Stimulated activated CD8-positive, alpha-beta memory T cell treated with anti-CD3 and anti-CD28 coated beads, Interleukin-4, amount 100 ng/mL, for 4 hours (primary cell): ENCODE data around the gene NRG2.

Experiments
- DNase-seq, 2 donors: peaks; one replicate each; pipeline ENCODE4 v3.0.0-alpha.2; 2020; ENCODE audit warnings: low read depth in 2 of 2, low spot score in 1 of 2

NRG2 gene

DNA sequence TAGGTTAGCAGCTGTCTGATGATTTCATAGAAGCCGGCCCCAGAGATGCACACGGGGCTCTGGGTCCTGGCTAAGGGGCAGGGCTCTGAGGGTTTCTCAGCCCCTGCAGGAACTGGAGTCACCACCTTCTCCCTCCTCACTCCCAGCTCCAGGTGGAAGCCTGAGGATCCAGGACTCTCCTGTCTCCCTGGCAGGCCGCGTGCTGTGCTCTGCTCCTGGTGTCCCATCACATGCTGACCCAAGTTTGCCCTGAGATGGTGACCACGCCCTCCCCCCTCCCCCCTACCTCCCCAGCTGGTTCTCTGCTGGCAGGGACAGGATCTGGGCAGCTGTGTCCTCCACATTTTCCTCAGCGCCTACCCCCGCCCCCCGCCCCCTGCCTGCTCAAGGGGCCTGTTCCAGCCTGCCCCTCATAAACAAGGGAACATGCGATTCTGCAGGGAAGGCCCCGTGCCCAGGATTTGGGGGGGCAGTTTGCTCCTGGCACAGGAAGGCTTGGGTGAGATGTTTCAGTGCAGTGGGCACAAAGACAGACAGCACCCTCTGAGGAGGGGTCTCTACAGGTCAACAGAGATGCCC, 160.0 kb downstream of the NRG2 start:
- no peak for DNase-seq

GRCh38 chr5:139882316-139882715, 160.8 kb downstream of the NRG2 start:
- DNase-seq = no peak

- no peak for DNase-seq
Observed at GRCh38 chr5:139881143-139881733, 161.9 kb downstream of the NRG2 start.

DNA sequence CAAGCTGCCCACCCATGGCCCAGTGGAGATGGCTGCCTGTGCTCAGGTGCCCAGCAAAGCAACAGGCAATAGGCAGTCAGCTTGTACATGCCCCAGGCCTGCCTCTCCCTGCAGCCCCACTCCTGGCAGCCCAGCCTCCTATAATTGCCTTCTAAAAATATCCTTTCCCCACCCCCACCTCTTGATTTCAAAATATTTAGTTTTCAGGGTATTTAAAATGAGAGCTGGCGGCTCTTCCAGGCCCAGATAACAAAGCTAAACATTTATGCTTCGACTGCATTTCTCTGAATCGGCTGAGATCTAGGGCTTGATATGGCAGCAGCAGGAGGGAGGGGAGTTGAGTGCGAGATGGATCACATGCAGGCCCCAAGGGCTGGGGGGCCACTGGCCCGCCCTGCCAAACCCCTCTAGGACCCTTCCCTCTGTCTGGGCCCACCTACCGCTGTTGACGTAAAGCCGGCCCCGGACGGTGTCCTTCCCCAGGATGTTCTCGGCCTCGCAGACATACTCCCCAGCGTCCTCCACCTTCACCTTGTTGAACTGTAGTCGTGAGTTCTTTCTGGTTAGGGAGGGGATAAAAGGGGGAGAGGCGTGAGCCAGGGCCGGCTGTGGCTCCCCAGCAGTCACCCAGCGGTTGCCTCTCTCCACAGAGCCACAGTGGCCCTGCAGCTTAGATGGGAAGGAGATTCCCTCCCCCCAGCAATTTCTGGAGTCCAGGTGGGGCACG, 162.5 kb downstream of the NRG2 start:
- no peak for DNase-seq

GRCh38 chr5:139878093-139878492, 165.0 kb downstream of the NRG2 start:
- no peak for DNase-seq

GRCh38 chr5:139877129-139877597, 165.9 kb downstream of the NRG2 start:
- DNase-seq = no peak

- DNase-seq = no peak
Observed at GRCh38 chr5:139875957-139876356, 167.1 kb downstream of the NRG2 start.

GRCh38 chr5:139872851-139873794, 170.0 kb downstream of the NRG2 start:
- no peak for DNase-seq

- DNase-seq = no peak
Observed at GRCh38 chr5:139872052-139872766, 170.9 kb downstream of the NRG2 start.

- no peak for DNase-seq
Observed at GRCh38 chr5:139871614-139872013, 171.5 kb downstream of the NRG2 start.

GRCh38 chr5:139870677-139871076, 172.4 kb downstream of the NRG2 start:
- DNase-seq = no peak

GRCh38 chr5:139869042-139869790, 173.9 kb downstream of the NRG2 start:
- no peak for DNase-seq

- DNase-seq = no peak
Observed at GRCh38 chr5:139867581-139867980, 175.5 kb downstream of the NRG2 start.

DNA sequence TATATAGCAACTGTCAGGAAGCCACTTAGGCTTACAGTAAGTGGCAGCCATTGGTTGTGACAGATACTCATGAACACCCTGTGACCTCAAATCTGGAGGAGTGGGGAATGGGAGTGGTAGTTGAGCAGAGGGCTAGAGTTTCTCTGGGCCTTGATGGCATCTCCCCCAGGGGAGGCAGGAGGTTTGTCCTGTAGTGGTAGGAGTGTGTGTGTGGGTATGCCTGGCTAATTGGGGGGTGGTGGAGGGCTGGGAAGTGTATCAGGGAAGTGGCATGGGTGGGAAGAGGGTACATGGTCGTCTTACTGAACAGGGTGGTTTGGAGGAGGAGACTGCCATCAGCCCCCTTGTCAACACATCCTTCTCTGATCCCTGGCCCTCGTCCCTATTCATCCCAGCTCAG, 176.0 kb downstream of the NRG2 start:
- DNase-seq = no peak

DNA sequence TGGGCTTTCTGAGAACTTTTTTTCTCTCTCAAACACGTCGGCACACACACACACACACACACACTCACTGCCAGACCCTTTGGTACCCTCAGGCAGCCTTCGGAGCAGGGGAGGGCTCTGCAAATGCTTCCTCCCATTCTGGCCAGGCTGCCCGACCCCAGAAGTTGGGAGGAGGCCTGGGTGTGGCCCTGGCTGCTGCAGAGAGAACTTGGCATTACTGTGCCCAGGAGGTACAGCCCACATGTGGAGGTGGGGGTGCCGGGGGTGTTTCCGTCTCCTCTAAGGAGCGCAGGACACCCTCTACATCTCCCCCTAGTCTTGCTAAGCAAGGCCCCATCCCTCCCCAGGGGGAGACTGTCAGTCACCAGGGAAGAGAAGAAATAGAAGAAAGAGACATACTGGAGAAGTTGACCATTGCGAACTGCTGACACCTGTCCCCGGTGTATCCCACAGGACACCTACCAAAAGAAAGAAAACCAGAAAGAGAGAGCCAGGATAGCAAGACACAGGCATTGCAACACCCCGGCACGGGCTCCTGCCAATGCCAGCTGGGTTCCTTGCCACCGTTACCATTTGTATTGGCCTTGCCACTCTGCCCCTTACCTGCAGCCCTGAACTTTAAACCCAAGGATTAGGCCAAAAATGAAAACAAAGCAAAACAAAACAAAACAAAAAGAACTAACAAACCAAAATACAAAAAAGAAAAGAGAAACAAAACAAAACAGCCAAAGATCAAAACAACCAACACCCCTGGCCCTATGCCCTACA, 178.2 kb downstream of the NRG2 start:
- DNase-seq = no peak

- peak in 1 of 2 donors; percentile 29 for DNase-seq
Observed at GRCh38 chr5:139863855-139864558, 179.1 kb downstream of the NRG2 start.

DNA sequence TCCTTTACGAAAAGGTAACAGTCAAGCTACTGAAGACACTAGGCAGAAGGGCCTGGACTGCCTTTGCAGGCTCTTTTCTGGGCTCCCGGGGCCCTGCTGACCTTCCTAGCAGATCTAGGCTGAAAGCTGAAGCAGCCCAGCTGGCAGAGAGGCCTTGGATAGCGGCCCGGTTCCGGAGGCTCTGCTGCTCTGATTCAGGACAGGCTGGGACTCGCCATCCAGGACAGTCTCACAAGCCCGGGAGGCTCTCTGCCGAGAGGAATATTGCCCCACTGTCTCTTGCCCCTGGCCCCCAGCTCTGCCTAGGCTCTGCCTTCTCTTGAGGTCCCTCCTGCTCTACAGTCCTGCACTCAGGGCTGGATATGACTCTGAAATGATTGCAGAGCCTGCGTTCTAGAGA, 179.7 kb downstream of the NRG2 start:
- no peak for DNase-seq

GRCh38 chr5:139862803-139863202, 180.3 kb downstream of the NRG2 start:
- no peak for DNase-seq

GRCh38 chr5:139862313-139862712, 180.8 kb downstream of the NRG2 start:
- DNase-seq = no peak
